Glutamatergic neuron (in vitro differentiated cells): ENCODE data around the gene LMBR1. TPM values are rescaled to one million over a fixed set of nuclear protein-coding genes. Genes with fewer than 3 reads are reported as not detected.

ENCODE experiments used
- DNase-seq: peaks from one replicate; pipeline ENCODE4 v3.0.0; 2022
- H3K27ac Mint-ChIP-seq: one replicate; pipeline ENCODE4 v1.8.0; 2020; ENCODE audit warnings: mild to moderate bottlenecking, mixed read lengths, inconsistent platforms; ENCODE audit not compliant: unreplicated experiment
- H3K27me3 Mint-ChIP-seq: one replicate; pipeline ENCODE4 v1.8.0; 2020; ENCODE audit warnings: mild to moderate bottlenecking, moderate library complexity, mixed read lengths, inconsistent platforms; ENCODE audit not compliant: unreplicated experiment
- H3K36me3 Mint-ChIP-seq: one replicate; pipeline ENCODE4 v1.8.0; 2020; ENCODE audit warnings: mild to moderate bottlenecking, mixed read lengths, inconsistent platforms; ENCODE audit not compliant: unreplicated experiment
- H3K4me1 Mint-ChIP-seq: one replicate; pipeline ENCODE4 v1.8.0; 2020; ENCODE audit warnings: mild to moderate bottlenecking, low read depth, mixed read lengths, inconsistent platforms; ENCODE audit not compliant: unreplicated experiment
- H3K4me3 Mint-ChIP-seq: one replicate; pipeline ENCODE4 v1.8.0; 2020; ENCODE audit warnings: mild to moderate bottlenecking, mixed read lengths, inconsistent platforms; ENCODE audit not compliant: unreplicated experiment
- H3K9me3 Mint-ChIP-seq: one replicate; pipeline ENCODE4 v1.8.0; 2020; ENCODE audit warnings: mild to moderate bottlenecking, moderate library complexity, mixed read lengths, inconsistent platforms; ENCODE audit not compliant: unreplicated experiment
- total RNA-seq: library from RNA; stranded (reverse); fragmentation: NEBNext Ultra II Directional; extraction: Animal tissue kit (Norgen Biotek cat#: 25700); gene quantifications from one replicate; pipeline ENCODE4 v1.2.1, GENCODE V29; 2021; ENCODE audit not compliant: unreplicated experiment
- TF ChIP-seq, protein P1 (sequence below): fragments of 200-600 bp; sonication (generic); IDR thresholded peaks from one replicate; pipeline ENCODE4 v1.5.0; 2021; ENCODE audit not compliant: partially characterized antibody, unreplicated experiment

Gene LMBR1
- total RNA-seq, 1 donor from 2014 or later: 41.0 TPM

DNA sequence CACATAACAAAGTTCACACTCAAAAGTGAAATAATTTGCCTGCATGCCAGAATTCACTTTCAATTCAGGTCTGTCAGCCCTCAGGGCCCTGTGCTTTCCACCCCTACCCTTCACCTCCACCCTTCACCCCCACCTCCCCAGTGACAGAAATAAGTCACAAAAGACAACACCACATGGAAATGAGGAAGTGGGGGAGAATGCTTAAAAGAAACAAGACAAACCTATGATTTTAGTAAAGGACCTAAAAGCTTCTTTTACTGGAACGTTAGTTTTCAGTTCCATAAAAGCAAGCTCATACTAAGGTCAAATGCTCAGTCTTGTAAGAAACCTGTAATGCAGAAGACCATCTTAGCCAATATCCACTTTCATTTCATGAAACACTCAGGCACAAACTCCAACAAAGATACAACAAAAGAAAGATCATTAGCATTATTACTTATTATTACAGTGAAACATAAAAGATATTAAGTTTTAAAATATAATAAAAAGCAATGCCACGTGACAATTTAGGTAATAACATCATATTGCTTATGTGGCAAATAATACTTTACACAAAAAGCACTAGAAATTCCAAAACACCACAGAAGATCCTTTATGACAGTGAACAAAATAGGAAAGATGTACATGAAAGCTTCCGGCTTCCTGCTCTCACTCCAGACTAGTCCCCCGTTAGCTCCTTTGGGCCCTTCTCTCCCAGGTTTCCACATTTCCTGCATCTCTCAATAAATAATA, 112.1 kb downstream of the LMBR1 start:
- H3K4me1 Mint-ChIP-seq: peaks cover 24% of the 10 kb centered on the region

DNA sequence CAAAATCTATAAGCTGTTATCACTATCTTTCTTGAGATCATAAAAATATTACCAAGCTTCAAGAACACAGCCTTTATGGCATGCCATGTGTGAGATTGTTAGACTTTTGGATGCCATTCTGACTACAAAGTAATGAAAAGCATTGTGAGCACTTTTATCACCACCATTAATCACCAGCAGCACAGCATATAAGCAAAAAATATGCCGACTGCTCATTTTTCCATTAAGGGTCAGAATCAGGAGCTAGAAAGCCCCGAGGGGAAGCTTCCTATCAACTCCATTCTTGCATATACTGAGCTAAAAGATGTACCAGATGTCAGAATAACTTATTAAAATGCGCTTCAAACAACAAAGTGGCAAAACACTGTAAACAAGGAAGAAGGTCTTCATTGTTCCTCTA, 114.3 kb downstream of the LMBR1 start:
- no peak for DNase-seq
- H3K27me3 Mint-ChIP-seq: peaks cover 5% of the 10 kb centered on the region
- no peaks in the 10 kb centered on the region for H3K36me3 Mint-ChIP-seq
- H3K4me3 Mint-ChIP-seq: no peak overlapping the region
- H3K27ac Mint-ChIP-seq: no peak overlapping the region
- TF ChIP-seq, protein P1, sequence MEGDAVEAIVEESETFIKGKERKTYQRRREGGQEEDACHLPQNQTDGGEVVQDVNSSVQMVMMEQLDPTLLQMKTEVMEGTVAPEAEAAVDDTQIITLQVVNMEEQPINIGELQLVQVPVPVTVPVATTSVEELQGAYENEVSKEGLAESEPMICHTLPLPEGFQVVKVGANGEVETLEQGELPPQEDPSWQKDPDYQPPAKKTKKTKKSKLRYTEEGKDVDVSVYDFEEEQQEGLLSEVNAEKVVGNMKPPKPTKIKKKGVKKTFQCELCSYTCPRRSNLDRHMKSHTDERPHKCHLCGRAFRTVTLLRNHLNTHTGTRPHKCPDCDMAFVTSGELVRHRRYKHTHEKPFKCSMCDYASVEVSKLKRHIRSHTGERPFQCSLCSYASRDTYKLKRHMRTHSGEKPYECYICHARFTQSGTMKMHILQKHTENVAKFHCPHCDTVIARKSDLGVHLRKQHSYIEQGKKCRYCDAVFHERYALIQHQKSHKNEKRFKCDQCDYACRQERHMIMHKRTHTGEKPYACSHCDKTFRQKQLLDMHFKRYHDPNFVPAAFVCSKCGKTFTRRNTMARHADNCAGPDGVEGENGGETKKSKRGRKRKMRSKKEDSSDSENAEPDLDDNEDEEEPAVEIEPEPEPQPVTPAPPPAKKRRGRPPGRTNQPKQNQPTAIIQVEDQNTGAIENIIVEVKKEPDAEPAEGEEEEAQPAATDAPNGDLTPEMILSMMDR: no peak
- peaks cover 17% of the 10 kb centered on the region for H3K4me1 Mint-ChIP-seq
- H3K9me3 Mint-ChIP-seq: no peaks in the 10 kb centered on the region

More for the DNA sequence above, 112.1 kb downstream of the LMBR1 start:
- H3K27me3 Mint-ChIP-seq: peaks cover 5% of the 10 kb centered on the region
- no peak for DNase-seq
- H3K27ac Mint-ChIP-seq: no peak overlapping the region
- H3K4me3 Mint-ChIP-seq: no peak overlapping the region
- TF ChIP-seq, protein P1: no peak
- no peaks in the 10 kb centered on the region for H3K36me3 Mint-ChIP-seq
- no peaks in the 10 kb centered on the region for H3K9me3 Mint-ChIP-seq

DNA sequence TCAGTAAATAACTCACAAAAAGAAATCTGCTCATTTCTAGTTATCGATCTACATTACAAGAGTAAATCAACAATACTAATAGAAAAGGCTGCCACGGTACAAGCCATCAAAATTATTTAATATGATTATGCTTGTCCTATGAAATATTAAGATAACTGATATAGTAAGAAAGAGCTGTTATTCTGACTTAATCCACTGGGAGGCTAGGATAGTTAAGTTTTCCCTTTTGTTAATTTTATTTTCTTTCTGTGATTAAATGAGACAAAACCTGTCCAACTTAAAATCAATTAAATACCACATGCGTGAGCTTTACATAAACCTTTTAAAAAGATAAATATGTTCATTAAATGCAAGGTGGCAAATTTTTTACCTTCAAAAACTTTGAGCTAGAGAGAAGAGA, 114.8 kb downstream of the LMBR1 start:
- H3K36me3 Mint-ChIP-seq: no peaks in the 10 kb centered on the region
- peaks cover 17% of the 10 kb centered on the region for H3K4me1 Mint-ChIP-seq
- no peak for DNase-seq
- no peak overlapping the region for H3K4me3 Mint-ChIP-seq
- H3K27me3 Mint-ChIP-seq: peaks cover 5% of the 10 kb centered on the region
- H3K9me3 Mint-ChIP-seq: no peaks in the 10 kb centered on the region
- no peak overlapping the region for H3K27ac Mint-ChIP-seq
- TF ChIP-seq, protein P1: peak; percentile 23

DNA sequence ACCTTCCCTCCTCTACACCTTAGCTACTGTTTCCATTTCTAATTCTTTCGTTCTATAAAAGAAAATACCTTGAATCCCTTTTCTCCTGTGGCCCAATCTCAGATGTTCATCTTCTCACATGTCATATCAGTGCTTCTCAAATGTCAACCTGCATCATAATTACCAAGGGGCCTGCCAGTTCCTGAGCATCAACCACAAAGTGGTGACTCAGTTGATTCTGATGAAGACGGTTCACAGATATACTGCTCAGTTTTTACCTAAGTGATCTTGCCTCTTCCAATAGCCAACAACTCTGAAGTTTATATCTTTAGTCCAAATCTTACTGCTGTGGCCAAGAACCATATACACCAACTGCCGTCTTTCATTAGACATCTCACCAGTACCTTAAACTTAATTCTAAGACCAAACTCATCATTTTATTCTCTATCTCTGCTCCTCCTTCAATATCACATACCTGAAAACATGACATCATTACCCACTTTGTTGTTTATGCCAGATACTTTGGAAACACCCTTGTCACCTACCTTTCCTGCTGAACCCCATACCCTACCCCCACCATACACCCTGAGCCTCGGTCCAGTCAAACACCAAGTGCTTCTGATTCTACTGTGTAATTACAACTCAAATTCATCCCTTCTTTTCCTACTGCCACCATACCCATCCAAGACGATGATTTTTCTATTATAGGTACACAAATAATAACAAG, 115.5 kb downstream of the LMBR1 start:
- Mint-ChIP-seq H3K36me3 (no peaks in the 10 kb centered on the region), H3K9me3 (no peaks in the 10 kb centered on the region), H3K4me1 (peaks cover 17% of the 10 kb centered on the region), H3K27me3 (peaks cover 5% of the 10 kb centered on the region), H3K27ac (no peak overlapping the region), H3K4me3 (no peak overlapping the region)
- TF ChIP-seq, protein P1: no peak
- no peak for DNase-seq

DNA sequence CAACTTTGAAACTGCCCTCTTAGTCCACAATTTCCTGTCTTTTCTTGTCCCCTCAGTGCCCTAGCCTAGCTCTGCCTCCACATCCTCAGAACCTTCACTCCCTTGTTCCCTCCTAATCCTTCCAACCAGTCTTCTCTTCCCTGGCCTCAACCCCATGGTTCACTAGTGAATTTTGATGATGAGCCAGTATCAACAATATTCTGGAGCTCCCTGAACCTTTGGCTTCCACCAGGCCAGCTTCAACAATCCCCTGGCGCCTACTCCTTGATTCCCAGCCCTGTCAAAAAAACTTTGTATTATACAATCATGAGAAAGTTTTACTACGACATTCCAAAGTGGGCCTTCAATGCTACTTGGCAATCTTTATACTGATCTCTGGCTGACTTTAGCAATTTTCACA, 116.5 kb downstream of the LMBR1 start:
- H3K36me3 Mint-ChIP-seq: no peaks in the 10 kb centered on the region
- no peaks in the 10 kb centered on the region for H3K9me3 Mint-ChIP-seq
- no peak overlapping the region for H3K27ac Mint-ChIP-seq
- TF ChIP-seq, protein P1: no peak
- H3K27me3 Mint-ChIP-seq: peaks cover 5% of the 10 kb centered on the region
- H3K4me3 Mint-ChIP-seq: no peak overlapping the region
- DNase-seq: no peak
- peaks cover 17% of the 10 kb centered on the region for H3K4me1 Mint-ChIP-seq
